Measurements from ENCODE around the gene FBXO46. TPM values are rescaled to one million over a fixed set of nuclear protein-coding genes. Genes with fewer than 3 reads are reported as not detected.
A peak's percentile ranks its signal among the peaks of the same experiment; 100 is the strongest.

FBXO46 gene
- total and polyA plus RNA-seq, 2 donors (not counting 1 experiment from before 2014, with no cell fraction given) = 19.9 to 44.5 TPM

GRCh38 chr19:45668342-45668871 lies 62.3 kb downstream of the FBXO46 start:
- H3K36me3 ChIP-seq (replicated peaks in 1 of 2; ENCODE audit: control extremely low read depth in 1 of 2, control insufficient read depth in 1 of 2, extremely low read depth in 1 of 2, insufficient read depth in 2 of 2, low read length in 1 of 2) = no peaks in the 10 kb centered on the region
- intact Hi-C loops (cut with micrococcal nuclease) = loop anchor here (1.0 kb wide), 1 partner anchor 13 kb away; no protein-coding TSS in a partner anchor
- POLR2A ChIA-PET = interaction anchor here (0.6 to 1.0 kb wide), 2 partner anchors 17 to 23 kb away, joined by 3 read pairs; no protein-coding TSS in a partner anchor
- peak; percentile 58 for DNase-seq
- TF ChIP-seq CTCF (IDR thresholded peaks at IDR 0.05) (no peak), EZH2 (IDR thresholded peaks at IDR 0.05; ENCODE audit: borderline replicate concordance, insufficient read depth, low read depth, low read length, poor library complexity, severe bottlenecking) (no peak)
- H3K9me3 ChIP-seq (ENCODE audit: control extremely low read depth in 1 of 3, control insufficient read depth in 2 of 3, insufficient read depth in 1 of 3, low read length in 2 of 3) = peaks cover 0 to 23% (median 3%) of the 10 kb centered on the region in 3 donors
- no peaks in the 10 kb centered on the region for H4K20me1 ChIP-seq (ENCODE audit: control insufficient read depth, insufficient read depth, low read length, poor library complexity, severe bottlenecking)
- no peaks in the 10 kb centered on the region for H3K9me3 Mint-ChIP-seq (ENCODE audit: insufficient read depth)
- peak overlapping the region; percentile 27 to 50 (median 38) for H3K4me3 ChIP-seq (ENCODE audit: control extremely low read depth in 1 of 5, extremely low read depth in 1 of 5, insufficient read depth in 1 of 5, low read depth in 2 of 5, low read length in 4 of 5)
- peaks cover 0 to 61% (median 25%) of the 10 kb centered on the region in 4 experiments for H3K27me3 ChIP-seq (replicated peaks in 1 of 4; ENCODE audit: control extremely low read depth in 1 of 4, control insufficient read depth in 3 of 4, insufficient read depth in 4 of 4, low read length in 3 of 4)
- H3K4me1 Mint-ChIP-seq = peaks cover 33% of the 10 kb centered on the region
- H3K79me2 ChIP-seq (ENCODE audit: control insufficient read depth, insufficient read depth, low read length) = no peaks in the 10 kb centered on the region
- CTCF ChIA-PET = interaction anchor here (1.4 to 3.0 kb wide), 2 partner anchors 12 to 25 kb away, joined by 3 to 11 read pairs; partner anchors contain the start of gene QPCTL
- H3K27ac Mint-ChIP-seq = peak overlapping the region; percentile 4
- 2% methylated on average over 13 of the region's 19 CpGs for WGBS (ENCODE audit: insufficient coverage)
- peak overlapping the region; percentile 72 for H2AFZ ChIP-seq (ENCODE audit: insufficient read depth, low read depth, low read length, poor library complexity, severe bottlenecking)
- peak overlapping the region; percentile 85 for H3K4me3 Mint-ChIP-seq
- peaks cover 34 to 38% of the 10 kb centered on the region in 2 donors for H3K4me1 ChIP-seq (ENCODE audit: control insufficient read depth in 2 of 2, insufficient read depth in 2 of 2, low read length in 2 of 2)
- H3K27me3 Mint-ChIP-seq = peaks cover 36% of the 10 kb centered on the region
- H3K9ac ChIP-seq (ENCODE audit: low read length) = peak overlapping the region; percentile 71
- ATAC-seq (ENCODE audit: low read depth) = no peak
- H3K27ac ChIP-seq (ENCODE audit: low read length in 2 of 2) = no peak overlapping the region
- H3K4me2 ChIP-seq (replicated peaks; ENCODE audit: low read depth, low read length, poor library complexity, severe bottlenecking) = peak overlapping the region; percentile 89
